Fibroblast of pulmonary artery (primary cell): ENCODE results near the gene GFRA1.

Experiments
- DNase-seq: peaks from one replicate; pipeline ENCODE4 v3.0.0-alpha.2; 2010; ENCODE audit warnings: low read depth
- H3K4me3 ChIP-seq: replicated peaks from 2 replicates; pipeline ENCODE4 v1.5.1; 2011; ENCODE audit warnings: low read depth, mild to moderate bottlenecking, control low read depth, low read length, moderate library complexity
- CTCF ChIP-seq: IDR thresholded peaks from 2 replicates; pipeline ENCODE4 v1.5.1; 2011; ENCODE audit warnings: mild to moderate bottlenecking, control low read depth, low read length, inconsistent platforms; ENCODE audit errors: missing control alignments

Gene GFRA1

GRCh38 chr10:116156819-116157218 is 116.2 kb downstream of the GFRA1 start:
- H3K4me3 ChIP-seq, result no peak overlapping the region
- TF ChIP-seq CTCF, result no peak

GRCh38 chr10:116155191-116155590 is 117.8 kb downstream of the GFRA1 start:
- no peak for DNase-seq
- TF ChIP-seq CTCF, result no peak
- H3K4me3 ChIP-seq, result no peak overlapping the region

More at GRCh38 chr10:116156819-116157218, 116.2 kb downstream of the GFRA1 start:
- no peak for DNase-seq

GRCh38 chr10:116154651-116155050 is 118.4 kb downstream of the GFRA1 start:
- no peak for TF ChIP-seq CTCF
- no peak overlapping the region for H3K4me3 ChIP-seq
- no peak for DNase-seq

GRCh38 chr10:116151076-116151475 is 121.9 kb downstream of the GFRA1 start:
- no peak for DNase-seq
- no peak overlapping the region for H3K4me3 ChIP-seq
- TF ChIP-seq CTCF, result no peak

- H3K4me3 ChIP-seq, result no peak overlapping the region
- no peak for DNase-seq
- TF ChIP-seq CTCF, result no peak
Observed at GRCh38 chr10:116150606-116151005, 122.4 kb downstream of the GFRA1 start.

- no peak for DNase-seq
- no peak overlapping the region for H3K4me3 ChIP-seq
- TF ChIP-seq CTCF, result no peak
Observed at GRCh38 chr10:116147147-116147905, 125.7 kb downstream of the GFRA1 start.
